Measurements from ENCODE around the gene ABCB8. TPM values are rescaled to one million over a fixed set of nuclear protein-coding genes. Genes with fewer than 3 reads are reported as not detected.

ABCB8 gene
- total and polyA plus RNA-seq, 2 of the 4 experiments (the other 2 are of a cell fraction) = 16.3 to 26.8 TPM

DNA sequence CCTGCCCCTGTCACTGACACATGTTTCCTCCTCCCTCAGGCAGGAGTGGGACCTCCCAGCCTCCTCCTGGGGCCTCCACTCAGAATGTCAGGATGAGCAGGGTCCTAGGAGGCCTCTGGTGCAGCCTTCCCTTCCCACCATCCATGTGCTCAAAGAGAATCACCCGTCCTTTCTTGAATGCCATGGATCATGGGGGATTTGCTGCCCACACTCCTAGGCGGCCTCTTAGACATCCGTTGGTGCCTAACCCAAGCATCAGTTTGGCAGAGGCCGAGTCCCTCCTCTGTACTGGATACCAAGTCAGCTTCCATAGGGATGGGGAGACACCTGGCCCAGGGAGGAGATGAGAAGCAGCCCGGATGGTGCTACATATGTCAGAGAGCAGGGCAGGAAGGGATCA is 30.4 kb upstream of the ABCB8 start:
- Histone ChIP-seq H4K20me1 (ENCODE audit: insufficient read depth, low read length) (no peaks in the 10 kb centered on the region), H4K5ac (ENCODE audit: low read depth, low read length) (no peak overlapping the region), H3K56ac (ENCODE audit: extremely low read depth, insufficient read depth, low read length) (no peak overlapping the region), H3K79me1 (ENCODE audit: low read depth in 1 of 2, low read length in 2 of 2) (no peaks in the 10 kb centered on the region), H3K4me1 (ENCODE audit: control insufficient read depth, insufficient read depth, low read length) (peaks cover 4% of the 10 kb centered on the region; the same call in 1 of the 2 replicates), H3K4me3 (ENCODE audit: insufficient read depth, low read depth, low read length) (no peak overlapping the region), H3K4me2 (ENCODE audit: low read depth, low read length) (no peak overlapping the region), H2AFZ (replicated peaks; ENCODE audit: low read length, poor library complexity) (no peak overlapping the region), H3K27ac (ENCODE audit: insufficient read depth, low read length) (no peak overlapping the region), H2BK5ac (ENCODE audit: low read depth, low read length, poor library complexity, severe bottlenecking) (no peak overlapping the region), H2BK15ac (ENCODE audit: low read depth, low read length) (no peak overlapping the region), H2BK20ac (ENCODE audit: low read depth, low read length) (no peak overlapping the region), H3K27me3 (ENCODE audit: control insufficient read depth, insufficient read depth, low read length) (peaks cover 8% of the 10 kb centered on the region), H4K91ac (ENCODE audit: insufficient read depth, low read depth, low read length) (no peak overlapping the region), H3K9me1 (ENCODE audit: insufficient read depth, low read length) (no peaks in the 10 kb centered on the region), H2AK5ac (ENCODE audit: low read depth, low read length) (no peak overlapping the region), H2BK120ac (ENCODE audit: low read depth, low read length) (no peak overlapping the region), H3K36me3 (ENCODE audit: control insufficient read depth, insufficient read depth, low read length) (no peaks in the 10 kb centered on the region), H2AK9ac (replicated peaks; ENCODE audit: low read depth, low read length, poor library complexity) (no peak overlapping the region), H3K4ac (ENCODE audit: low read depth, low read length) (no peak overlapping the region), H3K9me3 (ENCODE audit: control insufficient read depth, insufficient read depth, low read length) (no peaks in the 10 kb centered on the region), H3K23ac (ENCODE audit: low read depth, low read length) (no peak overlapping the region), H4K8ac (ENCODE audit: low read depth in 2 of 2, low read length in 2 of 2) (no peak overlapping the region), H3K18ac (ENCODE audit: low read depth, low read length) (no peak overlapping the region), H3K9ac (ENCODE audit: low read depth, low read length) (no peak overlapping the region), H3K14ac (replicated peaks; ENCODE audit: low read depth, low read length) (no peak overlapping the region)
- dilution Hi-C loops (cut with HindIII; ENCODE audit: low sequenced_read_pairs, unreplicated experiment) (no loop called here), in situ Hi-C loops (cut with MboI; ENCODE audit: low sequenced_read_pairs) (loop anchor here (25.0 kb wide), 1 partner anchor 586 kb away; a partner anchor contains a TSS), intact Hi-C loops (cut with micrococcal nuclease) (no loop called here)
- ChIA-PET CTCF (no interaction called here), POLR2A (ENCODE audit: unreplicated experiment) (no interaction called here)
- WGBS, 2 experiments (ENCODE audit: extremely low coverage in 2 of 2, insufficient read length in 1 of 2) = 73% methylated on average over 2 of the region's 5 CpGs; no CpG with 5 or more reads in 1 of the 2 experiments
- DNase-seq (no peak), ATAC-seq (ENCODE audit: low read depth) (no peak)
- BruUV-seq (replicated peaks) = no TSS peak
- no peak for TF ChIP-seq MAZ (IDR thresholded peaks at IDR 0.05; ENCODE audit: borderline replicate concordance, low read depth, low read length)
